ENCODE data around the gene GPR158.

The GPR158 gene

GRCh38 chr10:25392132-25392531 is 217.3 kb downstream of the GPR158 start:
- DNase-seq (ENCODE audit: extremely low read depth in 1 of 2, low read depth in 1 of 2): no peak

GRCh38 chr10:25393621-25394020 is 218.8 kb downstream of the GPR158 start:
- DNase-seq (ENCODE audit: extremely low read depth in 1 of 2, low read depth in 1 of 2): no peak

- DNase-seq (ENCODE audit: extremely low read depth in 1 of 2, low read depth in 1 of 2): no peak
Observed at GRCh38 chr10:25398680-25399079, 223.9 kb downstream of the GPR158 start.

GRCh38 chr10:25405871-25406270 is 231.1 kb downstream of the GPR158 start:
- DNase-seq (ENCODE audit: extremely low read depth in 1 of 2, low read depth in 1 of 2): no peak

- no peak for DNase-seq (ENCODE audit: extremely low read depth in 1 of 2, low read depth in 1 of 2)
Observed at GRCh38 chr10:25417611-25418010, 242.8 kb downstream of the GPR158 start.

GRCh38 chr10:25425776-25426175 is 251.0 kb downstream of the GPR158 start:
- DNase-seq (ENCODE audit: extremely low read depth in 1 of 2, low read depth in 1 of 2): no peak

GRCh38 chr10:25436431-25436830 is 261.6 kb downstream of the GPR158 start:
- DNase-seq (ENCODE audit: extremely low read depth in 1 of 2, low read depth in 1 of 2): no peak

GRCh38 chr10:25441270-25441669 is 266.5 kb downstream of the GPR158 start:
- DNase-seq (ENCODE audit: extremely low read depth in 1 of 2, low read depth in 1 of 2): no peak

GRCh38 chr10:25444266-25444665 is 269.5 kb downstream of the GPR158 start:
- DNase-seq (ENCODE audit: extremely low read depth in 1 of 2, low read depth in 1 of 2): no peak

- no peak for DNase-seq (ENCODE audit: extremely low read depth in 1 of 2, low read depth in 1 of 2)
Observed at GRCh38 chr10:25451401-25451800, 276.6 kb downstream of the GPR158 start.

GRCh38 chr10:25453619-25454018 is 278.8 kb downstream of the GPR158 start:
- DNase-seq (ENCODE audit: extremely low read depth in 1 of 2, low read depth in 1 of 2): no peak

GRCh38 chr10:25455980-25456567 is 281.3 kb downstream of the GPR158 start:
- no peak for DNase-seq (ENCODE audit: extremely low read depth in 1 of 2, low read depth in 1 of 2)

GRCh38 chr10:25457552-25457951 is 282.8 kb downstream of the GPR158 start:
- DNase-seq (ENCODE audit: extremely low read depth in 1 of 2, low read depth in 1 of 2): no peak

GRCh38 chr10:25465582-25466372 is 291.0 kb downstream of the GPR158 start:
- no peak for DNase-seq (ENCODE audit: extremely low read depth in 1 of 2, low read depth in 1 of 2)

GRCh38 chr10:25467881-25468280 is 293.1 kb downstream of the GPR158 start:
- DNase-seq (ENCODE audit: extremely low read depth in 1 of 2, low read depth in 1 of 2): no peak

- DNase-seq (ENCODE audit: extremely low read depth in 1 of 2, low read depth in 1 of 2): no peak
Observed at GRCh38 chr10:25481467-25481866, 306.7 kb downstream of the GPR158 start.

- DNase-seq (ENCODE audit: extremely low read depth in 1 of 2, low read depth in 1 of 2): no peak
Observed at GRCh38 chr10:25483999-25484398, 309.2 kb downstream of the GPR158 start.

- DNase-seq (ENCODE audit: extremely low read depth in 1 of 2, low read depth in 1 of 2): no peak
Observed at GRCh38 chr10:25487266-25487665, 312.5 kb downstream of the GPR158 start.

- DNase-seq (ENCODE audit: extremely low read depth in 1 of 2, low read depth in 1 of 2): no peak
Observed at GRCh38 chr10:25492040-25492439, 317.2 kb downstream of the GPR158 start.

GRCh38 chr10:25492680-25493079 is 317.9 kb downstream of the GPR158 start:
- no peak for DNase-seq (ENCODE audit: extremely low read depth in 1 of 2, low read depth in 1 of 2)

- DNase-seq (ENCODE audit: extremely low read depth in 1 of 2, low read depth in 1 of 2): no peak
Observed at GRCh38 chr10:25493122-25493893, 318.5 kb downstream of the GPR158 start.

GRCh38 chr10:25497246-25497645 is 322.4 kb downstream of the GPR158 start:
- no peak for DNase-seq (ENCODE audit: extremely low read depth in 1 of 2, low read depth in 1 of 2)

All from activated CD8-positive, alpha-beta memory T cell treated with anti-CD3 and anti-CD28 coated beads for 1 hour (primary cell).